Neutrophil (primary cell): ENCODE results near the gene FGFRL1.

Experiments used
- H3K27ac ChIP-seq: fragments of 200-600 bp; sonication (generic); 2 replicates; pipeline ENCODE4 v1.5.1; 2016; ENCODE audit warnings: mild to moderate bottlenecking, moderate library complexity
- H3K27me3 ChIP-seq: fragments of 200-600 bp; sonication (generic); 2 replicates; pipeline ENCODE4 v1.6.0; 2016; ENCODE audit warnings: mild to moderate bottlenecking
- H3K36me3 ChIP-seq: fragments of 200-600 bp; sonication (generic); 2 replicates; pipeline ENCODE4 v1.5.1; 2017
- H3K4me1 ChIP-seq, 2 experiments: fragments of 200-600 bp in 1 of 2; sonication (generic) in 1 of 2; 1 replicate in 1 of 2; 2 replicates in 1 of 2; pipeline versions ENCODE4 v1.5.1 to v1.6.1; 2013 to 2016; ENCODE audit warnings: low read depth in 1 of 2, low read length in 1 of 2, mild to moderate bottlenecking in 1 of 2, moderate library complexity in 1 of 2; ENCODE audit not compliant: control insufficient read depth in 1 of 2, insufficient read depth in 1 of 2
- H3K4me3 ChIP-seq, 2 experiments: fragments of 200-600 bp in 1 of 2; sonication (generic) in 1 of 2; 1 replicate in 1 of 2; 2 replicates in 1 of 2; pipeline ENCODE4 v1.5.1; 2013 to 2016; ENCODE audit warnings: low read depth in 1 of 2, low read length in 1 of 2, mild to moderate bottlenecking in 1 of 2, moderate library complexity in 1 of 2
- H3K9me3 ChIP-seq: fragments of 200-600 bp; sonication (generic); 2 replicates; pipeline ENCODE4 v1.5.1; 2016
- CTCF ChIP-seq: fragments of 200-600 bp; sonication (generic); IDR thresholded peaks from 2 replicates; pipeline ENCODE4 v1.5.1; 2016; ENCODE audit warnings: antibody characterized with exemption

The FGFRL1 gene

GRCh38 chr4:1069394-1069793 lies 58.0 kb downstream of the FGFRL1 start:
- peaks cover 41% of the 10 kb centered on the region for H3K27me3 ChIP-seq
- no peaks in the 10 kb centered on the region for H3K9me3 ChIP-seq
- no peaks in the 10 kb centered on the region for H3K36me3 ChIP-seq
- H3K4me3 ChIP-seq: no peak overlapping the region
- TF ChIP-seq CTCF: no peak
- H3K4me1 ChIP-seq: no peaks in the 10 kb centered on the region
- H3K27ac ChIP-seq: no peak overlapping the region

- no peak overlapping the region for H3K27ac ChIP-seq
- TF ChIP-seq CTCF: no peak
- no peaks in the 10 kb centered on the region for H3K36me3 ChIP-seq
- H3K4me1 ChIP-seq: no peaks in the 10 kb centered on the region
- peaks cover 15% of the 10 kb centered on the region for H3K27me3 ChIP-seq
- H3K4me3 ChIP-seq: no peak overlapping the region
- H3K9me3 ChIP-seq: no peaks in the 10 kb centered on the region
These were observed 61.5 kb downstream of the FGFRL1 start for GRCh38 chr4:1072830-1073446.

GRCh38 chr4:1074077-1074476 lies 62.7 kb downstream of the FGFRL1 start:
- TF ChIP-seq CTCF: no peak
- no peaks in the 10 kb centered on the region for H3K9me3 ChIP-seq
- no peak overlapping the region for H3K27ac ChIP-seq
- peaks cover 12% of the 10 kb centered on the region for H3K27me3 ChIP-seq
- H3K4me3 ChIP-seq: no peak overlapping the region
- H3K4me1 ChIP-seq: no peaks in the 10 kb centered on the region
- no peaks in the 10 kb centered on the region for H3K36me3 ChIP-seq

- Histone ChIP-seq H3K4me3 (no peak overlapping the region), H3K27ac (no peak overlapping the region), H3K4me1 (no peaks in the 10 kb centered on the region), H3K36me3 (no peaks in the 10 kb centered on the region), H3K27me3 (peaks cover 12% of the 10 kb centered on the region), H3K9me3 (no peaks in the 10 kb centered on the region)
- TF ChIP-seq CTCF: no peak
These were observed 63.8 kb downstream of the FGFRL1 start for GRCh38 chr4:1075225-1075624.

- no peak for TF ChIP-seq CTCF
- Histone ChIP-seq H3K27me3 (peaks cover 20% of the 10 kb centered on the region), H3K4me3 (no peak overlapping the region), H3K9me3 (no peaks in the 10 kb centered on the region), H3K27ac (no peak overlapping the region), H3K36me3 (no peaks in the 10 kb centered on the region), H3K4me1 (no peaks in the 10 kb centered on the region)
These were observed 64.6 kb downstream of the FGFRL1 start for GRCh38 chr4:1075809-1076699.
